Endometrial microvascular endothelial cells (primary cell): ENCODE results near the gene RRP36. TPM values are rescaled to one million over a fixed set of nuclear protein-coding genes. Genes with fewer than 3 reads are reported as not detected.

Experiments
- total RNA-seq: library from RNA; depleted of rRNA; stranded (reverse); fragments of >200 nt; gene quantifications from one replicate; pipeline ENCODE4 v1.2.3, GENCODE V29; 2015; ENCODE audit errors: inconsistent ontology term

RRP36 gene
- total RNA-seq, 1 donor from 2014 or later = 114 TPM

Other genes with a start within 250 kb of the RRP36 start
- 3.9 TPM for gene BICRAL, start 239.6 kb upstream of the RRP36 start, total RNA-seq
- gene RPL7L1, start 142.0 kb upstream of the RRP36 start, total RNA-seq = 169 TPM
- not detected for gene PTCRA, start 105.6 kb upstream of the RRP36 start, total RNA-seq
- 53.7 TPM for gene CNPY3, start 92.1 kb upstream of the RRP36 start, total RNA-seq
- 0.84 TPM for gene GNMT, start 60.9 kb upstream of the RRP36 start, total RNA-seq
- 12.2 TPM for gene PEX6, start 42.4 kb upstream of the RRP36 start, total RNA-seq
- 97.0 TPM for gene PPP2R5D, start 37.1 kb upstream of the RRP36 start, total RNA-seq
- 69.5 TPM for gene MEA1, start 7.7 kb upstream of the RRP36 start, total RNA-seq
- 98.8 TPM for gene KLHDC3, start 7.4 kb upstream of the RRP36 start, total RNA-seq
- gene CUL7, start 32.2 kb downstream of the RRP36 start, total RNA-seq = 15.8 TPM
- gene MRPL2, start 37.8 kb downstream of the RRP36 start, total RNA-seq = 29.3 TPM
- gene KLC4, start 38.0 kb downstream of the RRP36 start, total RNA-seq = 18.6 TPM
- 43.1 TPM for gene PTK7, start 54.7 kb downstream of the RRP36 start, total RNA-seq
- 28.9 TPM for gene SRF, start 149.6 kb downstream of the RRP36 start, total RNA-seq
- 31.2 TPM for gene CUL9, start 160.6 kb downstream of the RRP36 start, total RNA-seq
- 121 TPM for gene DNPH1, start 207.9 kb downstream of the RRP36 start, total RNA-seq
- not detected for gene TTBK1, start 221.9 kb downstream of the RRP36 start, total RNA-seq